Loucy (cell line): ENCODE data around the gene RUSC1.

Source experiments
- CTCF ChIP-seq: fragments of 200-600 bp; sonication (generic); conservative IDR thresholded peaks from 2 replicates; pipeline ENCODE4 v1.5.1; 2014; ENCODE audit warnings: mild to moderate bottlenecking, antibody characterized with exemption, low read length
- EZH2phosphoT487 ChIP-seq: fragments of 200-600 bp; IDR thresholded peaks from 2 replicates; pipeline ENCODE4 v1.6.1; 2018; ENCODE audit warnings: antibody characterized with exemption, mild to moderate bottlenecking, moderate library complexity, borderline replicate concordance

- no peak for TF ChIP-seq CTCF
- TF ChIP-seq EZH2phosphoT487 = no peak
Measured at GRCh38 chr1:155334962-155335361, 14.3 kb downstream of the RUSC1 start.
